Measurements from ENCODE around the gene PORCN. TPM values are rescaled to one million over a fixed set of nuclear protein-coding genes. Genes with fewer than 3 reads are reported as not detected.

PORCN gene
- total RNA-seq, 2 donors from 2014 or later, result 19.4 to 20.3 TPM

- Mint-ChIP-seq H3K4me3 (no peak overlapping the region), H3K36me3 (ENCODE audit: insufficient read depth in 2 of 2) (peaks cover 2 to 14% of the 10 kb centered on the region in 2 donors), H3K4me1 (ENCODE audit: low read depth) (peaks cover 32% of the 10 kb centered on the region), H3K27me3 (ENCODE audit: low read depth) (peaks cover 12% of the 10 kb centered on the region), H3K9me3 (no peaks in the 10 kb centered on the region), H3K27ac (no peak overlapping the region)
- no peak for ATAC-seq (replicated peaks in 1 of 2)
- DNase-seq, result no peak
Measured at GRCh38 chrX:48471504-48471903, 37.3 kb upstream of the PORCN start.

GRCh38 chrX:48472225-48472624 is 36.6 kb upstream of the PORCN start:
- no peaks in the 10 kb centered on the region for H3K9me3 Mint-ChIP-seq
- peaks cover 32% of the 10 kb centered on the region for H3K4me1 Mint-ChIP-seq (ENCODE audit: low read depth)
- ATAC-seq (replicated peaks in 1 of 2) (no peak), DNase-seq (no peak)
- peaks cover 7 to 9% of the 10 kb centered on the region in 2 donors for H3K36me3 Mint-ChIP-seq (ENCODE audit: insufficient read depth in 2 of 2)
- no peak overlapping the region for H3K27ac Mint-ChIP-seq
- H3K27me3 Mint-ChIP-seq (ENCODE audit: low read depth), result peaks cover 10% of the 10 kb centered on the region
- H3K4me3 Mint-ChIP-seq, result no peak overlapping the region

- peaks cover 4% of the 10 kb centered on the region for H3K27me3 Mint-ChIP-seq (ENCODE audit: low read depth)
- ATAC-seq (replicated peaks in 1 of 2), result no peak
- H3K9me3 Mint-ChIP-seq, result no peaks in the 10 kb centered on the region
- no peak overlapping the region for H3K27ac Mint-ChIP-seq
- peaks cover 32% of the 10 kb centered on the region for H3K4me1 Mint-ChIP-seq (ENCODE audit: low read depth)
- peaks cover 4 to 8% of the 10 kb centered on the region in 2 donors for H3K36me3 Mint-ChIP-seq (ENCODE audit: insufficient read depth in 2 of 2)
- no peak overlapping the region for H3K4me3 Mint-ChIP-seq
- DNase-seq, result no peak
Measured at GRCh38 chrX:48472851-48473703, 35.7 kb upstream of the PORCN start.

- peaks cover 4 to 8% of the 10 kb centered on the region in 2 donors for H3K36me3 Mint-ChIP-seq (ENCODE audit: insufficient read depth in 2 of 2)
- no peak overlapping the region for H3K4me3 Mint-ChIP-seq
- DNase-seq (no peak), ATAC-seq (replicated peaks in 1 of 2) (no peak)
- H3K27me3 Mint-ChIP-seq (ENCODE audit: low read depth), result peaks cover 4% of the 10 kb centered on the region
- peaks cover 37% of the 10 kb centered on the region for H3K4me1 Mint-ChIP-seq (ENCODE audit: low read depth)
- no peaks in the 10 kb centered on the region for H3K9me3 Mint-ChIP-seq
- H3K27ac Mint-ChIP-seq, result no peak overlapping the region
Measured at GRCh38 chrX:48473704-48473990, 35.1 kb upstream of the PORCN start.

DNA sequence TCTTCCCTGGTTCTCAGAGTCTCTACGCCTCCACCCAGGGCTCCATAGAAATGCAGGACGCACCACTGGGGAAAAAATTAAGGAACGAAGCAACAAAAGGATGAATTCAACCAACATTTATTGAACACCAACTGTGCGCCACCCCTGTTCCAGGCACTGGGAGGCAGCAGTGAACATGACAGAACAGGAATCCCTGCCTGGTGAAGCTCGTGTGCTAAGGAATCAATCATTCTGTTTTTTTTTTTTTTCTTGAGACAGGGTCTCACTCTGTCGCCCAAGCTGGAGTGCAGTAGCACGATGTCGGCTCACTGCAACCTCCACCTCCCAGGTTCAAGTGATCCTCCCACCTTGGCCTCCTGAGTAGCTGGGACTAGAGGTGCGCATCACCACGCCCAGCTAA is 34.7 kb upstream of the PORCN start:
- peaks cover 3 to 8% of the 10 kb centered on the region in 2 donors for H3K36me3 Mint-ChIP-seq (ENCODE audit: insufficient read depth in 2 of 2)
- DNase-seq, result peak; percentile 9 to 21
- no peaks in the 10 kb centered on the region for H3K9me3 Mint-ChIP-seq
- H3K27me3 Mint-ChIP-seq (ENCODE audit: low read depth), result peaks cover 4% of the 10 kb centered on the region
- no peak overlapping the region for H3K27ac Mint-ChIP-seq
- H3K4me3 Mint-ChIP-seq, result peak overlapping the region in 1 of 2 donors; percentile 29
- ATAC-seq (replicated peaks in 1 of 2), result no peak
- peaks cover 37% of the 10 kb centered on the region for H3K4me1 Mint-ChIP-seq (ENCODE audit: low read depth)

DNA sequence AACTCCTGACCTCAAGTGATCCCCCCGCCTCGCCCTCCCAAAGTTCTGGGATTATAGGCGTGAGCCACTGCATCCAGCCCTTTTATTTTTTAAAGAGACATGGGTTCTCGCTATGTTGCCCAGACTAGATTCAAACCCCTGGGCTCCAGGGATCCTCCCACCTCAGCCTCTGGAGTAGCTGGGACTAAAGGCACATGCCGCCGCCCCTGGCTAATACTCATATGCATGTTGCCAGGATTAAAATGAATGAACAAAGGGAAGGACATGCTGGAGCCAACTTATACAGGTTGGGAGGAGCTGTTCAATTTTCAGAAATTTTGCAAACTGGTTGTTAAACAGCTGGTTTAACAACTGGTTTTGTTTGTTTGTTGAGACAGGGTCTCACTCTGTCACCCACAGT is 34.2 kb upstream of the PORCN start:
- ATAC-seq (replicated peaks in 1 of 2) (no peak), DNase-seq (no peak)
- Mint-ChIP-seq H3K4me3 (peak overlapping the region; percentile 94 to 97), H3K9me3 (no peaks in the 10 kb centered on the region), H3K36me3 (ENCODE audit: insufficient read depth in 2 of 2) (peaks cover 1 to 10% of the 10 kb centered on the region in 2 donors), H3K27me3 (ENCODE audit: low read depth) (peaks cover 4% of the 10 kb centered on the region), H3K4me1 (ENCODE audit: low read depth) (peaks cover 33% of the 10 kb centered on the region), H3K27ac (no peak overlapping the region)

- Mint-ChIP-seq H3K27me3 (ENCODE audit: low read depth) (peaks cover 4% of the 10 kb centered on the region), H3K4me1 (ENCODE audit: low read depth) (peaks cover 29% of the 10 kb centered on the region), H3K9me3 (no peaks in the 10 kb centered on the region), H3K27ac (peak overlapping the region; percentile 97), H3K4me3 (peak overlapping the region; percentile 94 to 97), H3K36me3 (ENCODE audit: insufficient read depth in 2 of 2) (peaks cover 1 to 10% of the 10 kb centered on the region in 2 donors)
- DNase-seq, result no peak
- ATAC-seq (replicated peaks in 1 of 2), result no peak
Measured at GRCh38 chrX:48475296-48475695, 33.5 kb upstream of the PORCN start.

DNA sequence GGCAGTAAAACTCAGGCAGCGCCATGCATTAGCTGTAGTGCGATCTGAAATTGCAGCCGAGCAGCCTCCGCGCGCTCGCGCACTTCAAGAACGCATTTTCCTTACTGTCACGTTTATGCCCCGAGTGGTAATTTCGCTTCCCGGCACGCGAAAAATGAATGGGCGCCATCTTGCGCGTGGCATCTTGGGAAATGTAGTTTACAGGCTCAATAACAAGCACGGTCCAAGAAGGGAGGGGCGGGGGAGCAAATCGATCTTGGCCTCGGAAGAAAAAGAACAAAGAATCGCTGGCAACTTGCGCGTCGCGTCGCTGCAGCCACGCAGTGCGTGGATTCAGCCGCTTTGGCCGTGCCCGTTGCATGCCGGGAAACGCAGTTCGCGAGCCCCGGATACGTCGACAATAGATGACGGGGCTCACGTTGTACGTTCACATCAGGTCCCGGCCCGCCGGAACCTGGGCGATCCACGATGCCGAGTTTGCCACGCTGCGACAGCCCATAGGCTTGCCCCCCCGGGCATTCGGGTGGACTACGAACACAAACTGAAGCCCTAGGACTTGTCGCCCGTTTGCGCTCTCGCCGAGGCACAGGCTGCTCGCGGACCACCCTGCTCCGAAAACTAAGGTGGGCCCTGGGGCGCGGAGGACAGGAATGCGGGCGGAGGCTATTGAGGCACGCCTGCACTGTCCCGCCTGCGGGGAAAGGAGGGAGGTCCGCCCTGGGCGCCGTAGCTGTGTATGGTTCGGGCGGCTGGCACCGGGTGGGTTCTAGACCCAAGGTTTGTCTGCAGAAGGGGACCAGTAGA is 32.8 kb upstream of the PORCN start, which contains the start of gene FTSJ1:
FTSJ1 (plus strand) TSS at position 426 of the 804 bp plus-strand sequence. CDS start 1,849 bp downstream, outside the sequence.
- H3K4me3 Mint-ChIP-seq, result peak within 1 kb of the TSS; percentile 94 to 97
- peak within 1 kb of the TSS; percentile 97 for H3K27ac Mint-ChIP-seq
- peak; percentile 77 to 87 for DNase-seq
- H3K36me3 Mint-ChIP-seq (ENCODE audit: insufficient read depth in 2 of 2), result peaks cover 1 to 14% of the 10 kb centered on the region in 2 donors
- peaks cover 29% of the 10 kb centered on the region for H3K4me1 Mint-ChIP-seq (ENCODE audit: low read depth)
- peaks cover 4% of the 10 kb centered on the region for H3K27me3 Mint-ChIP-seq (ENCODE audit: low read depth)
- H3K9me3 Mint-ChIP-seq, result no peaks in the 10 kb centered on the region
- peak; percentile 94 to 95 for ATAC-seq (replicated peaks in 1 of 2)

DNA sequence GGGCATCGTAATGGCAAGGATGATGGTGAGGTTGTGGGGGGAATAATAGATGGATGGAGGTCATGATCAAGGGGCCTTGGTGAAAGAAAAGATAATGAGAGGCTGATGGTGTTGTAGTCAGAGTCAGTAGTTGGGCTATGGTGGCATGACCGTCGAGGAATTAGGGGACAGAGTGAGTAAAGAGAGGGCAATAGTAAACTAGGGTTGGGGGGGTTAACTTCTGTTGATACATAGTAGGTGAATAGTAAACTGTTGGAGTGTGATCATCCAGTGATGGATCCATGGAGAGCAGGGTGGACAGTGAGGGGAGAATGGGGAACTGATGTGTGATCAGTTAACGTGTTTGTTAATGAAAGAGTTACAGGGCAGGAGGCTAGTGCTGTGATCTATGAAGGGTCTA is 31.9 kb upstream of the PORCN start:
- H3K9me3 Mint-ChIP-seq, result no peaks in the 10 kb centered on the region
- H3K27me3 Mint-ChIP-seq (ENCODE audit: low read depth), result no peaks in the 10 kb centered on the region
- peak overlapping the region; percentile 94 to 97 for H3K4me3 Mint-ChIP-seq
- H3K36me3 Mint-ChIP-seq (ENCODE audit: insufficient read depth in 2 of 2), result peaks cover 1 to 14% of the 10 kb centered on the region in 2 donors
- H3K27ac Mint-ChIP-seq, result peak overlapping the region; percentile 97
- H3K4me1 Mint-ChIP-seq (ENCODE audit: low read depth), result peaks cover 29% of the 10 kb centered on the region
- DNase-seq, result no peak
- ATAC-seq (replicated peaks in 1 of 2), result no peak

DNA sequence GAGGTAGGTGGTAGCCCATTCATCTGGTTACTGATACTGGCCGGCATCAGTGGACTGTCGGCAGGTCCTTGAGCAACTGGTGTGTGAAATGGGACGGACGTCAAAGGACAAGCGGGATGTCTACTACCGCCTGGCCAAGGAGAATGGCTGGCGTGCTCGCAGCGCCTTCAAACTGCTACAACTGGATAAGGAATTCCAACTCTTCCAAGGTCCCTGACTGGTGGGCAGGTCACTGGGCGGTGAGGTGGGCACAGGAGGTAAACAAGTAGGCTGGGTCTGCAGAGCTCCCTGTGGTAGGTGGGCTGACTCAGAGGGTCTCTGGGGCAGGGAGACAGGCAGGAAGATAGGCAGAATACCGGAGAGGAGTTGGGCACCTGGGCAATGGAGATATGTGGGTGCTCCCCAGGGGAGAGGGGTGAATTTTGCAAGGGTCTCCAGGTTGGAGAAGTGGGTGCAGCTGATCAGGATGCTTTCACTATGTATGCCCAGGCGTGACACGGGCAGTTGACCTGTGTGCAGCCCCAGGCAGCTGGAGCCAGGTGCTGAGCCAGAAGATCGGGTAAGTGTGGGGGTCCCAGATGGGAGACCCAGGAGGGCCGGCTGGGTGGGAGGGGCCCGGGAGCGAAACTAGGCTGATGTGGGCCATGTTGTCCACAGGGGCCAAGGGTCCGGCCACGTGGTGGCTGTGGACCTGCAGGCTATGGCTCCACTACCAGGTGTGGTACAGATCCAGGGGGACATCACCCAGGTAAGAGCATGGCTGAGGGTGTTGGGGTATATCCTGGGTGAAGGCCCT is 30.6 kb upstream of the PORCN start:
- ATAC-seq (replicated peaks in 1 of 2), result no peak
- peak overlapping the region; percentile 94 to 97 for H3K4me3 Mint-ChIP-seq
- DNase-seq, result no peak
- no peaks in the 10 kb centered on the region for H3K27me3 Mint-ChIP-seq (ENCODE audit: low read depth)
- H3K4me1 Mint-ChIP-seq (ENCODE audit: low read depth), result peaks cover 29% of the 10 kb centered on the region
- no peaks in the 10 kb centered on the region for H3K9me3 Mint-ChIP-seq
- H3K27ac Mint-ChIP-seq, result peak overlapping the region; percentile 97
- peaks cover 1 to 14% of the 10 kb centered on the region in 2 donors for H3K36me3 Mint-ChIP-seq (ENCODE audit: insufficient read depth in 2 of 2)

DNA sequence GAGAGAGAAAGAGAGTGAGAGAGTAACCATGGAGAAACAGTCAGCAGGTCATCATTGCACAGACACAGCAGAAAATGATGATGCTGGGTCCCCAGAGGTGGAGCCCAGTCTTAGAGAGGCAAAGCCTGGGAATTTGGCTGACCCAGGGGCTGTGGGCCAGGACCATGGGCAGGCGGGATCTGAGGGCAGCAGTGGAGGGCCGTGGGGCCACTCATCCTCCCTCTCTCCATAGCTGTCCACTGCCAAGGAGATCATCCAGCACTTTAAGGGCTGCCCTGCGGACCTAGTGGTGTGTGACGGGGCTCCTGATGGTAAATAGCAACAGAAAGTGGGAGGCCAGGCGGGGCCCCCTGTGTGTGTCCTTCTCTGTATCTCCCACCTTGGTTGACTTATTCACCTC is 30.0 kb upstream of the PORCN start:
- Mint-ChIP-seq H3K9me3 (no peaks in the 10 kb centered on the region), H3K36me3 (ENCODE audit: insufficient read depth in 2 of 2) (peaks cover 1 to 14% of the 10 kb centered on the region in 2 donors), H3K4me1 (ENCODE audit: low read depth) (peaks cover 29% of the 10 kb centered on the region), H3K4me3 (no peak overlapping the region), H3K27ac (peak overlapping the region; percentile 27), H3K27me3 (ENCODE audit: low read depth) (no peaks in the 10 kb centered on the region)
- ATAC-seq (replicated peaks in 1 of 2) (no peak), DNase-seq (no peak)

GRCh38 chrX:48480142-48480541 is 28.6 kb upstream of the PORCN start:
- no peak overlapping the region for H3K4me3 Mint-ChIP-seq
- peak overlapping the region; percentile 27 for H3K27ac Mint-ChIP-seq
- no peak for ATAC-seq (replicated peaks in 1 of 2)
- no peaks in the 10 kb centered on the region for H3K27me3 Mint-ChIP-seq (ENCODE audit: low read depth)
- H3K36me3 Mint-ChIP-seq (ENCODE audit: insufficient read depth in 2 of 2), result peaks cover 1 to 14% of the 10 kb centered on the region in 2 donors
- no peaks in the 10 kb centered on the region for H3K9me3 Mint-ChIP-seq
- no peak for DNase-seq
- H3K4me1 Mint-ChIP-seq (ENCODE audit: low read depth), result peaks cover 25% of the 10 kb centered on the region
